Ammon's horn (tissue), 1 donor: Measurements from ENCODE around the gene GGTLC2.

Experiments
- DNase-seq: peaks from one replicate; pipeline ENCODE4 v3.0.0-alpha.2; 2016; ENCODE audit warnings: low spot score

GGTLC2 gene

DNA sequence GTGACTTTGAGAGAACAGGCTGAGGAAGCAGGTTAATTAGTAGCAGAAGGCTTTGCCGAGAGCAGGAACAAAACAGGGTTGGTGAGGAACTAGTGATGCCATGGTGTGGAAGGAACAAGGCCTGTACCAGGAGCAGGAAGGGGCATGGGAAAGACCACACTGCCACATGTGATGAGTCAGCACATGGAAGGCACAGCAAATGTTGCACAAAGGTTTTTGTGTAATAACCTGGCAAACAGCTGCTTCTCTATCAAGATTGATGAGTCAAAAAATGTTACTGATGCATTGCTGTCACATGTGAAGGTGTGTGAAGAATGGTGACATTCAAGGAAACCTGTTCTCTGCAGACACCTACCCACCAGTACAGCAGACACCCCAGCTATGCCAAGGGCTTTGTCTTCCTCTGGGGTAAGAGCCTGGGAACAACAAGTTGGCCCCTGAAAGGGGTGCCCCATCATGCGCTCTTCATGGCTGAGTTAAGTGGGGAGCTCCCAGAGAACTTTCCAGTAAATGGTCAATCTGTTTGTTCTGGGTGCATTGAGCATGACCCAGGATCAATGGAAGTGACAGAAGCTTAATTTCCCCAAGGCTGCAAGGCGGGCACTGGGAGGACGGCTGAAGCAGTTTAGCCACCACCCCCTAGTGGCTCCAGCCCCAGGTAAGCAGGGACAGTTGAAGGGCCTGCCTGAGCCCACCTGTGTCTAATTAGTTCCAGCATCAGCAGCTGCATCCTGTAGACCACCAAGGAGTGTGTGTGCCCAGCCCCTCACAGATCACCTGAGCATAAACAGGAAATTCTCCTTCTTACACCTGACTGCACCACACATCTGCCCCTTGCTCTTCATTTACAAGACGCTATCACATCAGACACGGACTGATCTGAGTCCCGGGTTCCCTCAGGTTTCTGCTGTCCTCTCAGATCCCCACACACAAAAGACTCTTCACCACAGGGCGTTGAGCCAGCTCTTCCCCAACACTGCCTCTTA is 47.6 kb downstream of the GGTLC2 start:
- DNase-seq, result no peak

DNA sequence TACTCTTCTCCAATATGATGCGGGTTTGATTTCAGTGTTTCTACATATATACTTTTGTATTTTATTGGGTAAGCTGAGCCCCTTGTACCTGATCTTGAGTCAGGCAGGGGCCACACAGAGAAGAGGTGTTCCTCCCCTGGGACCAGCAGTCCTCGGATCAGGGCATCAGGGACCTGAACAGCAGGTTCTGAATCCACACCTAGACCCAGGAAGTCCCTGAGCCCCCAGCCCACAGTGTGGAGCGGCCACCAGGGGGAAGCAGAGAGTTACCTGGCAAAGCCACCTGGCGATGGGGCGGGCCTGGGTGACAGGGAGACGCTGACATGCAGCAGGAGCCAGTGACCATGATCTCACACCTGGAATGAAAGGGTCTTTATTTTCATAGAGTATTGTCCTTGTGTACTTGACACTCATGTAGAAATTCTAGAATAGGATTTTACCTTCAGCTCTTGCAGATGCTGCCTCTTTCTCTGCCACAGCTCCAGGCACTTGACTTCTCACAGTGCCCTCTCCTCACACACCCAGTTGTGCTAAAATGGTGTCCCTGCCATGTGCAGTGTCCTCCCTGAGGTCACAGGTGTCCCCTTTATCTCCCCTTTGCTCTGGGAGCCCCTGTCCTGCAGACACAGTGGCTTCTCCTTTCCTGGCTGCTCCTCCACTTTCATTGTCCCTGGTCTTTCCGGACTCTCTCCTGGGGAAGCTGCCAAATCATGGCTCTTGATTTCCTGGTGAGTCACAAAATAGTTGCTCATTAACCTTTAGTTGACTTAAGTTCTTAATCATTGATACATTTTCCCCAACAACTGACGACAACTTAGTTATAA is 48.5 kb downstream of the GGTLC2 start:
- no peak for DNase-seq

DNA sequence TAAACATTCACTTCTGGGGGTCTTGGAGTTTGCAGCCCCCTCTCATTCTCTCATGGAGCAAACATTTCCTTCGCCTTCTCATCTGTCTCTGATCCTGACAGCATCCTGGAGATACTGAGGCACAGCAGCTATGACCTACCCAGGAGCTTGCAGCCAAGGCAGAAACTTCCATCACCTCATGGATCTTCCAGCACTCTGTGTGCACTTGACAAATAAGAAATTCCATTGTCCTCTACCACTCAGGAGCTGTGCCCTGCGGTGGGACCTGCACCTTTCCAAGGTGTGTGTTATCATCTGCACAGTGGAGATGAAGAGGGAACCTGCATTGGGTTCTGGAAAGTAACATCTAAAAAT is 49.1 kb downstream of the GGTLC2 start:
- DNase-seq, result no peak

DNA sequence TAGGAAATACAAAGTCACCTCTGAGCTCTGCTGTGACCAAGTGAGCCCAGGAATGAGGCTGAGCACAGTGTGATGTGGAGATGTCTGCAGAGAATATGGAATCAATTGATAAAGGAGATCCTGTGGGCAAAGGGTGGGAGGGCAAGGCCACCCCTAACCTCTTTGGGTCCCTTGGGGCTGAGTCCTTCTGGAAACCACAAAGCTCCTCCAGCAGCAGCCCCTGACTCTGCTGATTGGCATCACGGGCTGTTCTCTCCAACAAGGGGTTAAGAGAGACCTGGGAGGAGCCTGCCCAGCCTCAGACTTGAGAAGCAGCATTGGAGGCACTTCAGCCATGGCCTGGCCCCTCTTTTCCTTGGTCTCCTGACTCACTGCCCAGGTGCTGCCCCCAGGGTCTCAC is 49.7 kb downstream of the GGTLC2 start:
- no peak for DNase-seq

DNA sequence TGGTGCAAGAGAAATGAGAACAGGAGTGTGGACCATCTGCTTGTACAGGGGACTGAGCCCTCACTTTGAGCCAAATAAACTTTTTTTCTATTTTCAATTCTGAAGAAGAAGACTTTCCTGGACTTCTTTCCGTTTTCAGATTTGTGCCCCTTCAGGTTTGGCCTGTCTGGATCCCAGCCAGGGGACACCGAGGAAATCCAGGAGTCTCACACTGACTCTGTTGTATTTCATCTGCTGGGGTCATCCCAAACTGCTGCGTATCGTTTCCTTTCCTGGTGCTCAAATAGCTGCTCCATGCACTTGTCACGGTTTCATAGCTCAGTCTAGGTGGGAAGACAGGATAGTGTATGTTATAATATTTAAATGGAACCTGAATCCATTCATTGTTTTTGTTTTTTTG is 51.7 kb downstream of the GGTLC2 start:
- no peak for DNase-seq
